ENCODE data around the gene PATJ. TPM values are rescaled to one million over a fixed set of nuclear protein-coding genes. Genes with fewer than 3 reads are reported as not detected.

The PATJ gene, protein sequence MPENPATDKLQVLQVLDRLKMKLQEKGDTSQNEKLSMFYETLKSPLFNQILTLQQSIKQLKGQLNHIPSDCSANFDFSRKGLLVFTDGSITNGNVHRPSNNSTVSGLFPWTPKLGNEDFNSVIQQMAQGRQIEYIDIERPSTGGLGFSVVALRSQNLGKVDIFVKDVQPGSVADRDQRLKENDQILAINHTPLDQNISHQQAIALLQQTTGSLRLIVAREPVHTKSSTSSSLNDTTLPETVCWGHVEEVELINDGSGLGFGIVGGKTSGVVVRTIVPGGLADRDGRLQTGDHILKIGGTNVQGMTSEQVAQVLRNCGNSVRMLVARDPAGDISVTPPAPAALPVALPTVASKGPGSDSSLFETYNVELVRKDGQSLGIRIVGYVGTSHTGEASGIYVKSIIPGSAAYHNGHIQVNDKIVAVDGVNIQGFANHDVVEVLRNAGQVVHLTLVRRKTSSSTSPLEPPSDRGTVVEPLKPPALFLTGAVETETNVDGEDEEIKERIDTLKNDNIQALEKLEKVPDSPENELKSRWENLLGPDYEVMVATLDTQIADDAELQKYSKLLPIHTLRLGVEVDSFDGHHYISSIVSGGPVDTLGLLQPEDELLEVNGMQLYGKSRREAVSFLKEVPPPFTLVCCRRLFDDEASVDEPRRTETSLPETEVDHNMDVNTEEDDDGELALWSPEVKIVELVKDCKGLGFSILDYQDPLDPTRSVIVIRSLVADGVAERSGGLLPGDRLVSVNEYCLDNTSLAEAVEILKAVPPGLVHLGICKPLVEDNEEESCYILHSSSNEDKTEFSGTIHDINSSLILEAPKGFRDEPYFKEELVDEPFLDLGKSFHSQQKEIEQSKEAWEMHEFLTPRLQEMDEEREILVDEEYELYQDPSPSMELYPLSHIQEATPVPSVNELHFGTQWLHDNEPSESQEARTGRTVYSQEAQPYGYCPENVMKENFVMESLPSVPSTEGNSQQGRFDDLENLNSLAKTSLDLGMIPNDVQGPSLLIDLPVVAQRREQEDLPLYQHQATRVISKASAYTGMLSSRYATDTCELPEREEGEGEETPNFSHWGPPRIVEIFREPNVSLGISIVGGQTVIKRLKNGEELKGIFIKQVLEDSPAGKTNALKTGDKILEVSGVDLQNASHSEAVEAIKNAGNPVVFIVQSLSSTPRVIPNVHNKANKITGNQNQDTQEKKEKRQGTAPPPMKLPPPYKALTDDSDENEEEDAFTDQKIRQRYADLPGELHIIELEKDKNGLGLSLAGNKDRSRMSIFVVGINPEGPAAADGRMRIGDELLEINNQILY (N-terminal part only)
- total RNA-seq = 10 to 100 TPM; 42.7 to 67.5 TPM

DNA sequence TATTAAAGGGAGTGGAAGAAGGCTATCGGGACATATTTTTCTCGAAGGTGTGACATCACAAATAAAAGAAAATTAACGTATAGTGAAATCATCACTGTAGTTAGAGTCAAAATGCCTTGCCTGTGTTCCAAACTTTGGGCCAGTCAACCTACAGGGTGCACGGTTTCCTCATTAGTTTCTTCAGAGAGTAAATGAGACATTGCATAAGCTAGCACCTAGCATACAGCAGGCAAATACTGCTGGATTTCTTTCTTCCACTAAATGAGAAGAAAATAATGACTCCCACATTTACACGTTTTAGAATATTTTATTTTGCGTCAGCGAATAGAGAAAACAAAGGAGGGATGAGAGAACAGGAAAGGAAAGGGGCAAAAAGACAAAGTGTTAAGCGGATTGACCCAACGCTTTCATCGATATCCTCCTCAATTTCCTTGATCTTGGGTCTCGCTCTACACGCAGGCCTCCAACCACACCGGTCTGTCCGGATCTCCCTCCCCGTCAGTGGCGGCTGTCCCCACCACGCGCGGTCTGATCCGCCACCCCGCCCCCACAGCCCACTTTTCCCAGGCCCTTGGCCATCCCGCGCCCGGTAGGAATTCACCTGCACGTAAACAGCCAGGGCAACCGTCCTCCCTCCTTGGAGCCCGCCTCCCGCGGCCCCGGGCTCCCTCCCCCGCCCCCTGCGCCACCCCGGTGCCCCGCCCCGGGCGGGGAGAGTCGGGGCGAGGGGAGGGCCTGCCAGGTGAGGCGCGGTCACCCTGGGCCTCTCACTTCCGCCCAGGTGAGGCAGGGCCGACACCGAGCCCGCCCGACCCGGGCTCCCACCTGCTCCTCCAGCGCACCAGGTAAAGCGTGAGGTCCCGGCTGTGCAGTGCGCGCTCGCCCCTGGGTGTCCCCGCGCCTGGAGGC lies at the start of gene PATJ:
Gene PATJ (plus strand): TSS at position 770 of the 909 bp plus-strand sequence. CDS start 20,413 bp downstream, outside the sequence.
- H3K4me3 ChIP-seq = peak within 1 kb of the TSS; percentile 82 to 96
- no peaks in the 10 kb centered on the region for H3K9me3 ChIP-seq
- H3K36me3 ChIP-seq = no peaks in the 10 kb centered on the region
- H3K27me3 ChIP-seq (replicated peaks; ENCODE audit: insufficient read depth) = no peaks in the 10 kb centered on the region
- DNase-seq (ENCODE audit: low spot score) = peak; percentile 91
- H3K4me1 ChIP-seq (replicated peaks) = no peaks in the 10 kb centered on the region
- intact Hi-C loops (cut with DNase I) = loop anchor here (2.0 to 5.0 kb wide), 2 partner anchors 17 to 100 kb away; partner anchors contain the start of gene TM2D1
- H3K27ac ChIP-seq = peak within 1 kb of the TSS; percentile 97
- 2% methylated on average over 52 of the region's 54 CpGs for WGBS
- TF ChIP-seq POLR2AphosphoS5 (IDR thresholded peaks at IDR 0.05) (no peak), POLR2A (IDR thresholded peaks at IDR 0.05) (peak; percentile 78)

DNA sequence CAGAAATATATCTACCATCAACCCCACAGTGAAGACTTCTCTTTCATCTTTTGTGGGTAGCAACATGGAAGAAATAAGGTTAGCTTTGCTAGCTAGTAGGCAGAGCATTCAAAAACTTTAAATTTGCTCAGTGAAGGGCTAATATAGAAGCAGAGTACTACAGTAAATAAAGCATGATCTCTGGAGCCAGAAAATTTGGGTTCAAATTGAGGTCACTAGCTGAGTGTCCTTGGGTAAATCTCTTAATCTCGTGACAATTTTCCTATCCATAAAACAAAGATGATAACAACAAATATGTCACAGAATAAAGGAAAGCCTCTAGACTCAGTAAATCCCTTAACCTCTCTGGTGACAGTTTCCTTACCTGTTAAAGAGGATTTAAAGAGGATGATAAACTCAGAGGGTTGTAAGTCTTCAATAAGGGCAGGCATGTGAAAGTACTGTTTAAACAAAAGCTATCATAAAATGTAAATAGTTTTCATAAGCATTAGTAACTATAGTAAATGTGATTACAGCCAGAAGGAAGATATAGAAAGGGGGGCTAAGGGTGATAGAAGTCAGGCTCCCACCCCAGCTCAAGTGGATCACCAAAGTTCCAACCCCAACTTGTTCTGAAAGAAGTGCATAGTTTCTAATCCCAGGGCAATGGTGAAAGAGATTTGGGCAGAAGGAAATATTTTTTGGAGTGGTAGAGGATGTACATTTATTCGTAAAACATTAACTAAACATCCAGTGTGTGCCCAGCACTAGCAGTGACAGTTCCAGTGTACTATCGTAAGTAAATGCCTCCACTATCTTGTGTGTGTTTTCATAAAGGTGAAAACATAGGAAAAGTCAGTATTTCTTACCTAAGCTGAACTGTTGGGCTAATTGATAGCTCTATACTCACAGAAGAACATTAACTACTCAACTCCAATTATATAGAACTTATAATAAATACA lies 42.1 kb upstream of the PATJ start:
- intact Hi-C loops (cut with DNase I) = no loop called here
- H3K27me3 ChIP-seq (replicated peaks; ENCODE audit: insufficient read depth) = no peaks in the 10 kb centered on the region
- TF ChIP-seq POLR2A (IDR thresholded peaks at IDR 0.05) (no peak), POLR2AphosphoS5 (IDR thresholded peaks at IDR 0.05) (no peak)
- TF ChIP-seq, protein P1, sequence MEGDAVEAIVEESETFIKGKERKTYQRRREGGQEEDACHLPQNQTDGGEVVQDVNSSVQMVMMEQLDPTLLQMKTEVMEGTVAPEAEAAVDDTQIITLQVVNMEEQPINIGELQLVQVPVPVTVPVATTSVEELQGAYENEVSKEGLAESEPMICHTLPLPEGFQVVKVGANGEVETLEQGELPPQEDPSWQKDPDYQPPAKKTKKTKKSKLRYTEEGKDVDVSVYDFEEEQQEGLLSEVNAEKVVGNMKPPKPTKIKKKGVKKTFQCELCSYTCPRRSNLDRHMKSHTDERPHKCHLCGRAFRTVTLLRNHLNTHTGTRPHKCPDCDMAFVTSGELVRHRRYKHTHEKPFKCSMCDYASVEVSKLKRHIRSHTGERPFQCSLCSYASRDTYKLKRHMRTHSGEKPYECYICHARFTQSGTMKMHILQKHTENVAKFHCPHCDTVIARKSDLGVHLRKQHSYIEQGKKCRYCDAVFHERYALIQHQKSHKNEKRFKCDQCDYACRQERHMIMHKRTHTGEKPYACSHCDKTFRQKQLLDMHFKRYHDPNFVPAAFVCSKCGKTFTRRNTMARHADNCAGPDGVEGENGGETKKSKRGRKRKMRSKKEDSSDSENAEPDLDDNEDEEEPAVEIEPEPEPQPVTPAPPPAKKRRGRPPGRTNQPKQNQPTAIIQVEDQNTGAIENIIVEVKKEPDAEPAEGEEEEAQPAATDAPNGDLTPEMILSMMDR (IDR thresholded peaks at IDR 0.05) = no peak
- no peak overlapping the region for H3K27ac ChIP-seq
- DNase-seq (ENCODE audit: low spot score) = no peak
- WGBS = 30% methylated on average over 3 of the region's 3 CpGs
- no peaks in the 10 kb centered on the region for H3K4me1 ChIP-seq (replicated peaks)
- H3K4me3 ChIP-seq = no peak overlapping the region
- no peaks in the 10 kb centered on the region for H3K36me3 ChIP-seq
- no peaks in the 10 kb centered on the region for H3K9me3 ChIP-seq

DNA sequence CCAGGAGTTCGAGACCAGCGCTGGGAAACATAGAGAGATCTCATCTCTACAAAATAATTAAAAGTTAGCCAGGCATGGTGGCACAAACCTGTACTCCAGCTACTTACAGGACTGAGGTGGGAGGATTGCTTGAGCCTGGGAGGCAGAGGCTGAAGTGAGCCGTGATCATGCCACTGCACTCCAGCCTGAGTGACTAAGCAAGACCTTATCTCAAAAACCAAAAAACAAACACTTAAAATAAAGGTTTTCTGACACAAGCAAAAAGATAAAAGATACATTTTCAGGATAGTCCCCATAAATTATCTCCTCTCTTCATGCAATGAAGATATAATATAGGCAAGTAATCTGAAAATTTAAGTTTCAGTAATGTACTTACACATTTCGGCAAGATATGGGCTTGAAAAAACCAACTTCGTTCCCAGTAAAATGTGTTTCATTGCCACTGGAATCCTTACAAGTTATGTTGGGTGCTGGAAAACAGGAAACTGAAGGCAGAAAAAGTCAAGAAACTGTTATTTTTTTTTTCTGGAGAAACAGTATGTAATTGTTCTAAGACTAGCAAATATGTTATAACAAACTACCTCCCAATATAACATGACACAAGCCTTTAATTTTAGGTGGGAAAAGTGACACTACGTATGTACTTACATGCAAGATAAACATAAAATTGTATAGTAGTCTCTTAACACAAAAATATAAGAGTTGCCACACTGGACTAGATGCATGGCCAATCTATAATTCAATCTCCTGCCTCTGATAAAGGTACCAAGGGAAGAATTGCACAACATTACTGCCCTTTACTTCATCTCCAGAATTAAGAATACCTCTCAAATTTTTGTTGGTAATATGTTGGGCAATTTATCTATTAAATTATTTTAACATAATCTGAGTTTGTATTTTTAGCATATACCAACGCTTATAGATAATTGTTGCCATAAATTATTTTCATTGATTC lies 33.0 kb upstream of the PATJ start:
- no peak overlapping the region for H3K4me3 ChIP-seq
- no peak for TF ChIP-seq POLR2AphosphoS5 (IDR thresholded peaks at IDR 0.05)
- TF ChIP-seq, protein P1 (IDR thresholded peaks at IDR 0.05) = no peak
- no peak for TF ChIP-seq POLR2A (IDR thresholded peaks at IDR 0.05)
- DNase-seq (ENCODE audit: low spot score) = no peak
- H3K27ac ChIP-seq = no peak overlapping the region
- no peaks in the 10 kb centered on the region for H3K36me3 ChIP-seq
- no peaks in the 10 kb centered on the region for H3K4me1 ChIP-seq (replicated peaks)
- 88% methylated on average over 7 of the region's 7 CpGs for WGBS
- no peaks in the 10 kb centered on the region for H3K27me3 ChIP-seq (replicated peaks; ENCODE audit: insufficient read depth)
- H3K9me3 ChIP-seq = no peaks in the 10 kb centered on the region
- intact Hi-C loops (cut with DNase I) = no loop called here
